Measurements from ENCODE around the gene FAM209A. TPM values are rescaled to one million over a fixed set of nuclear protein-coding genes. Genes with fewer than 3 reads are reported as not detected.

FAM209A gene
- total RNA-seq, 1 experiment from 2014 or later: 0.32 TPM

- Histone ChIP-seq H3K4me3 (ENCODE audit: low read depth, low read length, poor library complexity, severe bottlenecking) (no peak overlapping the region), H3K36me3 (ENCODE audit: insufficient read depth, low read length, poor library complexity, severe bottlenecking) (no peaks in the 10 kb centered on the region), H3K9me3 (ENCODE audit: low read depth, low read length, poor library complexity, severe bottlenecking) (no peaks in the 10 kb centered on the region), H3K27ac (ENCODE audit: low read depth, low read length, poor library complexity, severe bottlenecking) (no peak overlapping the region), H3K27me3 (replicated peaks; ENCODE audit: insufficient read depth, low read depth, low read length, poor library complexity) (no peaks in the 10 kb centered on the region), H3K4me1 (ENCODE audit: insufficient read depth, low read length, poor library complexity, severe bottlenecking) (no peaks in the 10 kb centered on the region)
- CTCF ChIA-PET: no interaction called here
- BruUV-seq (replicated peaks): no TSS peak
- no peak for DNase-seq (ENCODE audit: low spot score)
- POLR2A ChIA-PET (ENCODE audit: low non-redundant PET): no interaction called here
- intact Hi-C loops (cut with micrococcal nuclease; ENCODE audit: unreplicated experiment): no loop called here
- no peak for TF ChIP-seq EZH2 (IDR thresholded peaks at IDR 0.05; ENCODE audit: borderline replicate concordance, low read depth, low read length, poor library complexity, severe bottlenecking)
- no peak for TF ChIP-seq CTCF (conservative IDR thresholded peaks at IDR 0.05; ENCODE audit: low read depth, low read length)
These were observed 50.1 kb downstream of the FAM209A start for GRCh38 chr20:56574531-56575142.

GRCh38 chr20:56575157-56575556, 50.6 kb downstream of the FAM209A start:
- H3K36me3 ChIP-seq (ENCODE audit: insufficient read depth, low read length, poor library complexity, severe bottlenecking): no peaks in the 10 kb centered on the region
- BruUV-seq (replicated peaks): no TSS peak
- intact Hi-C loops (cut with micrococcal nuclease; ENCODE audit: unreplicated experiment): no loop called here
- no peaks in the 10 kb centered on the region for H3K4me1 ChIP-seq (ENCODE audit: insufficient read depth, low read length, poor library complexity, severe bottlenecking)
- CTCF ChIA-PET: no interaction called here
- no peaks in the 10 kb centered on the region for H3K9me3 ChIP-seq (ENCODE audit: low read depth, low read length, poor library complexity, severe bottlenecking)
- no peak for DNase-seq (ENCODE audit: low spot score)
- H3K4me3 ChIP-seq (ENCODE audit: low read depth, low read length, poor library complexity, severe bottlenecking): no peak overlapping the region
- TF ChIP-seq EZH2 (IDR thresholded peaks at IDR 0.05; ENCODE audit: borderline replicate concordance, low read depth, low read length, poor library complexity, severe bottlenecking): no peak
- TF ChIP-seq CTCF (conservative IDR thresholded peaks at IDR 0.05; ENCODE audit: low read depth, low read length): no peak
- POLR2A ChIA-PET (ENCODE audit: low non-redundant PET): no interaction called here
- no peaks in the 10 kb centered on the region for H3K27me3 ChIP-seq (replicated peaks; ENCODE audit: insufficient read depth, low read depth, low read length, poor library complexity)
- no peak overlapping the region for H3K27ac ChIP-seq (ENCODE audit: low read depth, low read length, poor library complexity, severe bottlenecking)

Other genes starting within 250 kb of the FAM209A start
- 5.5 and 8.1 TPM in 2 replicates for gene FAM210B, start 165.8 kb upstream of the FAM209A start, total RNA-seq (2021)
- gene AURKA, start 132.5 kb upstream of the FAM209A start, total RNA-seq (2021): 105 and 112 TPM in 2 replicates
- gene CSTF1, start 132.1 kb upstream of the FAM209A start, total RNA-seq (2021): 52.5 and 58.2 TPM in 2 replicates
- gene CASS4, start 112.5 kb upstream of the FAM209A start, total RNA-seq (2021): 0.11 and 0.28 TPM in 2 replicates
- 86.7 and 99.1 TPM in 2 replicates for gene RTF2, start 56.1 kb upstream of the FAM209A start, total RNA-seq (2021)
- gene FAM209B, start 8.5 kb downstream of the FAM209A start, total RNA-seq (2021): 0.45 and 0.81 TPM in 2 replicates
- gene TFAP2C, start 104.6 kb downstream of the FAM209A start, total RNA-seq (2021): 0.11 TPM in 2 replicates